ENCODE measurements around the gene RSRC2.
A peak's percentile ranks its signal among the peaks of the same experiment; 100 is the strongest.
"Not testable (repeated sequence)": the region's sequence is repeated elsewhere in the genome, so short reads cannot be mapped to it uniquely, and the experiment has no call there.

Gene RSRC2

GRCh38 chr12:122518908-122519307, 7.8 kb downstream of the RSRC2 start:
- Histone ChIP-seq H3K27ac (ENCODE audit: poor library complexity, severe bottlenecking) (no peak overlapping the region), H3K36me3 (ENCODE audit: low read depth) (peaks cover 100% of the 10 kb centered on the region), H3K4me3 (ENCODE audit: severe bottlenecking) (no peak overlapping the region), H3K27me3 (ENCODE audit: insufficient read depth, poor library complexity, severe bottlenecking) (no peaks in the 10 kb centered on the region), H3K9me3 (ENCODE audit: severe bottlenecking) (no peaks in the 10 kb centered on the region), H3K4me1 (ENCODE audit: insufficient read depth, poor library complexity, severe bottlenecking) (peaks cover 14% of the 10 kb centered on the region)
- DNase-seq (ENCODE audit: low spot score) (no peak), ATAC-seq (ENCODE audit: low read depth) (no peak)
- no peak for TF ChIP-seq CTCF (IDR thresholded peaks at IDR 0.05; ENCODE audit: poor library complexity, severe bottlenecking)

DNA sequence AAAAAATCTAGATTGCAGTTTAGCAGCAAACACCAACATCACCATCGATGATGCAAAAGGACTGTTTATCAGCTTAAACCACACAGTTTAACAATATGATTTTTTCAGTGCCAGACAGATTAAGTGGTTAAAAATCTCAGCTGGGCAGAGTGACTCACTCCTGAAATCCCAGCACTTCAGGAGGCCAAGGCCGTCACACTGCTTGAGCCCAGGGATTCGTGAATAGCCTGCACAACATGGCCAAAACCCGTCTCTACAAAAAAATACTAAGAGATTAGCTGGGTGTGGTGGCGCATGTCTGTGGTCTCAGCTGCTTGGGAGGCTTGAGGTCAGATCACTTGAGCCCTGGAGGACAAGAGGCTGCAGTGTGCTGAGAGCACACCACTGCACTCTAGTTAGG, 8.9 kb downstream of the RSRC2 start:
- Histone ChIP-seq H3K9me3 (ENCODE audit: severe bottlenecking) (no peaks in the 10 kb centered on the region), H3K36me3 (ENCODE audit: low read depth) (peaks cover 100% of the 10 kb centered on the region), H3K27me3 (ENCODE audit: insufficient read depth, poor library complexity, severe bottlenecking) (no peaks in the 10 kb centered on the region), H3K27ac (ENCODE audit: poor library complexity, severe bottlenecking) (no peak overlapping the region), H3K4me3 (ENCODE audit: severe bottlenecking) (no peak overlapping the region), H3K4me1 (ENCODE audit: insufficient read depth, poor library complexity, severe bottlenecking) (peaks cover 6% of the 10 kb centered on the region)
- DNase-seq (ENCODE audit: low spot score): no peak
- no peak for TF ChIP-seq CTCF (IDR thresholded peaks at IDR 0.05; ENCODE audit: poor library complexity, severe bottlenecking)
- peak; percentile 46; the same call in 2 of the 3 replicates for ATAC-seq (ENCODE audit: low read depth)

DNA sequence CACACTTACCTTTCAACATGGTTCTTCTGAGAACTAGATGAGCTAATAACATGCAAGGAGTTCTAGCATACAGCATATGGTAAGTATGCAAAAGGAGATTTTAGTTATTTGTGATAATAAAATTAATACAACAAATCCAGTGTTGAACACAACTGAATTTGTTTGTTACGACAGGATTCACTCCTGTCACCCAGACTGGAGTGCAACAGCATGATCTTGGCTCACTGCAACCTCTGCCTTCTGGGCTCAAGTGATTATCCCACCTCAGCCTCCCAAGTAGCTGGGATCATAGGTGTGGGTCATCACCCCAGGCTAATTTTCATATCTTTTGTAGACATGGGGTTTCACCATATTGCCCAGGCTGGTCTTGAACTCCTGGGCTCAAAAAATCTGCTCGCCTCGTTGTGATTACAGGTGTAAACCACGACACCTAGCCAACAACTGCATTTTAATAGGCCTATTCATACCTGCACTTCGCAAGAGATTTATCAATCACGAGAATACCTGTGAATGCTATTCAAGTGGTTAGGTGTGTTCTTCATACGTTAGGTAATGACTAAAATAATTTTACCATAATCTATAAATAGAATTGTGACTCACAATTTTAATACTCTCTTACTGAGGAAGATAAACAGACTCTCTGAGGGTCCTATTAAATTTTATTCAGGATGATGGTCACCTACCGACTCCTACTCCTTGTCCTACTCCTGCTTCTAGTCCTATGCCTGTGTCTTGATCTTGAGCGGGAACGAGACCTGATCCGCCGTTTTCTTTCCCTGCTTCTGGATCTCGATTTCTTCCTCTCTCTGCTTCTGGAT, 10.0 kb downstream of the RSRC2 start:
- Histone ChIP-seq H3K4me1 (ENCODE audit: insufficient read depth, poor library complexity, severe bottlenecking) (peaks cover 3% of the 10 kb centered on the region), H3K27me3 (ENCODE audit: insufficient read depth, poor library complexity, severe bottlenecking) (no peaks in the 10 kb centered on the region), H3K36me3 (ENCODE audit: low read depth) (peaks cover 100% of the 10 kb centered on the region), H3K4me3 (ENCODE audit: severe bottlenecking) (no peak overlapping the region), H3K9me3 (ENCODE audit: severe bottlenecking) (no peaks in the 10 kb centered on the region), H3K27ac (ENCODE audit: poor library complexity, severe bottlenecking) (no peak overlapping the region)
- no peak for TF ChIP-seq CTCF (IDR thresholded peaks at IDR 0.05; ENCODE audit: poor library complexity, severe bottlenecking)
- DNase-seq (ENCODE audit: low spot score) (no peak), ATAC-seq (ENCODE audit: low read depth) (no peak; the same call in 2 of the 3 replicates)

GRCh38 chr12:122515275-122515674, 11.5 kb downstream of the RSRC2 start:
- Histone ChIP-seq H3K36me3 (ENCODE audit: low read depth) (peaks cover 100% of the 10 kb centered on the region), H3K27ac (ENCODE audit: poor library complexity, severe bottlenecking) (no peak overlapping the region), H3K4me3 (ENCODE audit: severe bottlenecking) (no peak overlapping the region), H3K4me1 (ENCODE audit: insufficient read depth, poor library complexity, severe bottlenecking) (peaks cover 3% of the 10 kb centered on the region), H3K27me3 (ENCODE audit: insufficient read depth, poor library complexity, severe bottlenecking) (no peaks in the 10 kb centered on the region), H3K9me3 (ENCODE audit: severe bottlenecking) (no peaks in the 10 kb centered on the region)
- no peak for ATAC-seq (ENCODE audit: low read depth)
- TF ChIP-seq CTCF (IDR thresholded peaks at IDR 0.05; ENCODE audit: poor library complexity, severe bottlenecking): no peak
- DNase-seq (ENCODE audit: low spot score): no peak

DNA sequence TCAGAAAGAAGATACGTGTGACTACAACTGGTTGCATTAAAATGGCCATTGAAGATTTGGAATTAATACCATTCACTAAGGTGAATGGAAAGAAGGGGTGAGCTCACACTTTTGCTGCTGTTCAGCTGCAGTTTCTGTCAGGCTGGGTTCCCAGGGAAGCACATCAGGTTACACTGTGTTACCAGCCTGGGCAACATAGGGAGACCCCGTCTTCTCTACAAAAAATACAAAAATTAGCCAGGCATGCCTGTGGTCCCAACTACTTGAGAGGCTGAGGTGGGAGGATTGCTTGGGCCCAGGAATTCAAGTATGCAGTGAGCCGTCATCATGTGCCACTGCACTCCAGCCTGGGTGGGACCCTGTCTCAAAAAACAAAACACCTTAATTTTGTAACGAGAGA, 13.1 kb downstream of the RSRC2 start:
- TF ChIP-seq CTCF (IDR thresholded peaks at IDR 0.05; ENCODE audit: poor library complexity, severe bottlenecking): no peak
- no peak overlapping the region for H3K27ac ChIP-seq (ENCODE audit: poor library complexity, severe bottlenecking)
- H3K4me3 ChIP-seq (ENCODE audit: severe bottlenecking): no peak overlapping the region
- peaks cover 100% of the 10 kb centered on the region for H3K36me3 ChIP-seq (ENCODE audit: low read depth)
- no peaks in the 10 kb centered on the region for H3K27me3 ChIP-seq (ENCODE audit: insufficient read depth, poor library complexity, severe bottlenecking)
- peaks cover 3% of the 10 kb centered on the region for H3K4me1 ChIP-seq (ENCODE audit: insufficient read depth, poor library complexity, severe bottlenecking)
- no peak; the same call in 2 of the 3 replicates for ATAC-seq (ENCODE audit: low read depth)
- no peak for DNase-seq (ENCODE audit: low spot score)
- H3K9me3 ChIP-seq (ENCODE audit: severe bottlenecking): no peaks in the 10 kb centered on the region

DNA sequence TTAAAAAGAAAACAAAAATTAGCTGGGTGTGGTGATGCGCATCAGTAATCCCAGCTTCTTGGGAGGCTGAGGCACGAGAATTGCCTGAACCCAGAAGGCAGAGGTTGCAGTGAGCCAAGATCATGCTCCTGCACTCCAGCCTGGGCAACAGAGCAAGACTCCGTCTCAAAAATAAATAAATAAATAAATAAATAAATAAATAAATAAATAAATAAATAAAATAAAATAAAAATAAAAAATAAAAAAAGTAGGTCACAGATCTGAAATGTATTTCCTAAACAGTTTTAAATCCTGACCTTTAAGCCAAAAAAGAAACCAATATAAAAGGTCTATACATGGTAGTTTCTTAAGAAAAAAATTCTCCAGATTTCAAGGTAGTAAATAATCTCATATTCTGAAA, 13.7 kb downstream of the RSRC2 start:
- DNase-seq (ENCODE audit: low spot score); H3K27me3 ChIP-seq (ENCODE audit: insufficient read depth, poor library complexity, severe bottlenecking); H3K9me3 ChIP-seq (ENCODE audit: severe bottlenecking); H3K27ac ChIP-seq (ENCODE audit: poor library complexity, severe bottlenecking); H3K4me1 ChIP-seq (ENCODE audit: insufficient read depth, poor library complexity, severe bottlenecking); H3K4me3 ChIP-seq (ENCODE audit: severe bottlenecking); ATAC-seq (ENCODE audit: low read depth): not testable (repeated sequence)
- H3K36me3 ChIP-seq (ENCODE audit: low read depth): peaks cover 100% of the 10 kb centered on the region
